PFSK-1 (cell line): ENCODE data around the gene GLE1.

Experiments used
- POLR2AphosphoS5 ChIP-seq: IDR thresholded peaks from 2 replicates; pipeline ENCODE4 v1.6.1; 2012; ENCODE audit warnings: low read depth, mild to moderate bottlenecking, control low read depth, low read length, moderate library complexity
- REST ChIP-seq, 2 experiments: IDR thresholded peaks; 2 replicates each; pipeline versions ENCODE4 v1.6.1 to v1.8.0; 2011 to 2012; ENCODE audit warnings: low read depth in 2 of 2, low read length in 2 of 2, control low read depth in 1 of 2, inconsistent platforms in 1 of 2, mild to moderate bottlenecking in 1 of 2, moderate library complexity in 1 of 2; ENCODE audit not compliant: insufficient read depth in 1 of 2
- SIN3A ChIP-seq: IDR thresholded peaks from 2 replicates; pipeline ENCODE4 v1.6.1; 2012; ENCODE audit warnings: mild to moderate bottlenecking, low read length, moderate library complexity, borderline replicate concordance; ENCODE audit not compliant: insufficient read depth
- TAF1 ChIP-seq: IDR thresholded peaks from 2 replicates; pipeline ENCODE4 v1.6.1; 2012; ENCODE audit warnings: low read length, control low read depth, borderline replicate concordance; ENCODE audit not compliant: insufficient read depth

DNA sequence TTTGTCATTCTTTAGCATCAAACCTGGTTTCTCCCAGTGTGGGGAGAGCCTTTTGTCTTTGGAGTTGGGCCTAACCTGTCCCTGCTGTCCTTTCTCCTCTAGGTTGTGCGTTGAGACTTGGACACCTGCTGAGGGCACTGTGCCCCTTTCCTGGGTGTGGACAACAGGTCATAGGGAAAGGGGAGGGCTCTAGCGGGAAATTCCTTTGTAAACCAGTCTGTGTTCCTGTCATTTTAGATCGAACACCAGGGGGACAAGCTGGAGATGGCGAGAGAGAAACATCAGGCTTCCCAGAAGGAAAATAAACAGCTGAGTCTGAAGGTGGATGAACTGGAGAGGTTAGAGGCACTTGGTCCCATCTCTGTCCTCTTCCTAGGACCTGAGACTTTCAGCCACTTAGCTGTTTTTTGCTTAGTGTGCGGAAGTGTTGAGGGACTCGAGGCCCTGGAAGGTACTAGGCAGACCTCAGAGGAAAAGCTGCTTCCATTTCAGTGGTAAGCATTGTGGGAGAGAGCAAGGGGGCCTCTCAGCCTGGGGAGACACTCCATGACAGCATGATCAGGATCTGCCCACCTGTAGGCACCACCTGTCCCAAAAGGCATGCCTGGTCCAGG lies 8.6 kb upstream of the GLE1 start:
- no peak for TF ChIP-seq REST (IDR thresholded peaks at IDR 0.05; ENCODE audit: insufficient read depth in 1 of 2, low read depth in 2 of 2, low read length in 2 of 2)
- TF ChIP-seq TAF1, result no peak
- TF ChIP-seq POLR2AphosphoS5, result no peak
- no peak for TF ChIP-seq SIN3A
